GM13976 (cell line): ENCODE results near the gene GADD45B.
"Not testable (repeated sequence)": the region's sequence is repeated elsewhere in the genome, so short reads cannot be mapped to it uniquely, and the experiment has no call there.

Source experiments
- DNase-seq: peaks from one replicate; pipeline ENCODE4 v3.0.0; 2012; ENCODE audit warnings: low spot score
- CTCF ChIP-seq: IDR thresholded peaks from 2 replicates; pipeline ENCODE4 v1.5.1; 2012; ENCODE audit warnings: borderline replicate concordance, mild to moderate bottlenecking; ENCODE audit not compliant: insufficient read depth; ENCODE audit errors: extremely low read depth, missing control alignments, control extremely low read depth
- in situ Hi-C: fragments of 300-500 bp; cut with MboI; formaldehyde crosslinking; loops from one replicate; pipeline ENCODE4 v1.12.0; 2022; ENCODE audit warnings: low sequenced_read_pairs, mixed read lengths, inconsistent platforms; ENCODE audit not compliant: unreplicated experiment

Gene GADD45B

GRCh38 chr19:2468596-2468995 is 7.3 kb upstream of the GADD45B start:
- no peak for TF ChIP-seq CTCF
- DNase-seq, result no peak
- in situ Hi-C loops, result no loop called here

GRCh38 chr19:2469102-2469914 is 6.6 kb upstream of the GADD45B start:
- no peak for TF ChIP-seq CTCF
- in situ Hi-C loops, result no loop called here
- peak; percentile 64 for DNase-seq

GRCh38 chr19:2469915-2470200 is 6.1 kb upstream of the GADD45B start:
- in situ Hi-C loops, result loop anchor here (5.0 kb wide), 1 partner anchor 142 kb away; no protein-coding TSS in a partner anchor
- not testable (repeated sequence) for DNase-seq

GRCh38 chr19:2474232-2475017 is 1.5 kb upstream of the GADD45B start:
- in situ Hi-C loops, result loop anchor here (5.0 kb wide), 1 partner anchor 138 kb away; no protein-coding TSS in a partner anchor
- DNase-seq, result peak; percentile 90

GRCh38 chr19:2475018-2475701 is 767 bp upstream of the GADD45B start:
- DNase-seq, result peak; percentile 79
- in situ Hi-C loops, result no loop called here
- peak; percentile 11 for TF ChIP-seq CTCF

More at GRCh38 chr19:2474232-2475017, 1.5 kb upstream of the GADD45B start:
- peak; percentile 98 for TF ChIP-seq CTCF

GRCh38 chr19:2476451-2477140 is 669 bp downstream of the GADD45B start:
- peak; percentile 57 for DNase-seq
- no peak for TF ChIP-seq CTCF
- in situ Hi-C loops, result no loop called here
